Measurements from ENCODE around the gene GIPC3.

DNA sequence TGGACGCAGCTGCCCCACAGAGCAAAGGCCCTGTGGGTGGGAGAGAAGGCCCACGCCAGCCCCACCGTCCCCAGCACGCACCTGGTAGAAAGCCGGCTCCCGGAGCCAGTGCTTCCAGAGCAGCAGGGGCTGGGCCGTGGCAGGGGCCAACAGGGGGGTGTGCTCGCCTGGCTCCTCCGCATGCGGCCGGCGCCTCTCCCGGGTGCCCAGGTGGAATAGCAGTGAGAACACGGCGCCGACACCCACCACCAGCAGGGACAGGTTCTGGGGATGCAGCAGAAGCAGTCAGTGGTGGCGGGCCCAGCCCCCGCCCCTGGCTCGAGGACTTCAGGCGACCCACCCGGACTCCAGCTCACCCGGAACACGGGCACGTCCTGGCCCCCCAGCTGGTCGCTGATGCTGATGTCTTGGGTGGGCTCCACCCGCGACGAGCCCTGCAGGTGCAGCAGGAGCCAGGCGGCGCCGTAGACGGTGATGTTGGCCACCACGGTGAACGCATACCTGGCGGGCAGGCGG is 37.5 kb upstream of the GIPC3 start:
- TF ChIP-seq, protein P1, sequence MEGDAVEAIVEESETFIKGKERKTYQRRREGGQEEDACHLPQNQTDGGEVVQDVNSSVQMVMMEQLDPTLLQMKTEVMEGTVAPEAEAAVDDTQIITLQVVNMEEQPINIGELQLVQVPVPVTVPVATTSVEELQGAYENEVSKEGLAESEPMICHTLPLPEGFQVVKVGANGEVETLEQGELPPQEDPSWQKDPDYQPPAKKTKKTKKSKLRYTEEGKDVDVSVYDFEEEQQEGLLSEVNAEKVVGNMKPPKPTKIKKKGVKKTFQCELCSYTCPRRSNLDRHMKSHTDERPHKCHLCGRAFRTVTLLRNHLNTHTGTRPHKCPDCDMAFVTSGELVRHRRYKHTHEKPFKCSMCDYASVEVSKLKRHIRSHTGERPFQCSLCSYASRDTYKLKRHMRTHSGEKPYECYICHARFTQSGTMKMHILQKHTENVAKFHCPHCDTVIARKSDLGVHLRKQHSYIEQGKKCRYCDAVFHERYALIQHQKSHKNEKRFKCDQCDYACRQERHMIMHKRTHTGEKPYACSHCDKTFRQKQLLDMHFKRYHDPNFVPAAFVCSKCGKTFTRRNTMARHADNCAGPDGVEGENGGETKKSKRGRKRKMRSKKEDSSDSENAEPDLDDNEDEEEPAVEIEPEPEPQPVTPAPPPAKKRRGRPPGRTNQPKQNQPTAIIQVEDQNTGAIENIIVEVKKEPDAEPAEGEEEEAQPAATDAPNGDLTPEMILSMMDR (conservative IDR thresholded peaks at IDR 0.05; ENCODE audit: low read depth, low read length): no peak
- no peak for TF ChIP-seq EZH2 (IDR thresholded peaks at IDR 0.05; ENCODE audit: borderline replicate concordance, low read depth, low read length, poor library complexity, severe bottlenecking)
